ENCODE results near the gene MEIS2.
A peak's percentile ranks its signal among the peaks of the same experiment; 100 is the strongest.

The MEIS2 gene

DNA sequence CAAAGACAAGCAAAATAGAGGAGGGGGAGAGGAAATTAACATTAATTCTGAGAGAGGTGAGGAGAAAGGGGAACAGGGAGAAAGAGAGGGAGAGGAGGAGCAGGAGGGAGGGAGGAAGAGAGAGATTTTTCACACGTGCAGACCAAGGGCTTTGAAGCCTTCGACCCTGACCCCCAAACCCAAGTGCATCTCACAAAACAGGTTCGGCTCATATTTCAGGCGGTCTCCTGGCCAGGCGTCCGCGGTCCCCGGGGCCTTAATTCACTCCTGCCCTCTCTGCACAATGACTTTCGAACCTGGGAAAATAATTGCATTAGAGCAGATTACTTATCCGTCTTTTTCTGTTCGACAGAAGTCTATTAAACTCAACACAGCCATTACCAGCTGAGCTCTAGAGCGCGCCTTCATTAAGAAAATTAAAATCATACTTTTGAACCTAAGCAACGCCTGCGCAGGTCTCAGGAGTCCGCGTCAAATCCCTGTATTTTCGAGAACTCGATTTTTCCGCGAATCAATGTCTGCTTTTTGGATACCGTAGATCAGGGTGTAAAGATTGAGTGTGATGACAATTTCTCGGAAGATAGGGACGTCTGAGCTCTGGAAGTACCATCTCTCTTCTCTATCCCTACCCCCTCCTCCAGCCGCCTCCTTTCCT lies 220.7 kb downstream of the MEIS2 start:
- DNase-seq (ENCODE audit: low read depth): no peak

GRCh38 chr15:36878684-36879262 lies 221.6 kb downstream of the MEIS2 start:
- DNase-seq (ENCODE audit: low read depth): no peak

- DNase-seq (ENCODE audit: low read depth): no peak
These were observed 222.3 kb downstream of the MEIS2 start for GRCh38 chr15:36877796-36878683.

DNA sequence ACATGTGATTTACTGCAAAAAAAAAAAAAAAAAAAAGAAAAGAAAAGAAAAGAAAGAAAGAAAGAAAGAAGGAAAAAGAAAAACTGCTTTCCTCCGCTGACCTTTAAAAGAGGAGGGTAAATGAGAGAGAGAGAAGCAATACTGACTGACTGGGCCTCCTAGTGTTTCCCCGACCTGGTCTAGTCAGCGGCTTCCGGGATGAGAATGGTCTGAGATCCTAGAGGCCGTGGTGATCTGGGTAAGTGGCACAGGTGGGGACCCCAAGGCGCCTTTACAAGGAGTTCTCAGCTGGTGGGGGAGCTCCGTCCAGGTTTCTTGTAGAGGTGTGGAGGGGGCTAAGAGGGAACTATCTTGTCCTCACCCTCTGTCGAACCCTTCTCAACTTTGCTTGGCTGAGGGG lies 223.1 kb downstream of the MEIS2 start:
- DNase-seq (ENCODE audit: low read depth): no peak

DNA sequence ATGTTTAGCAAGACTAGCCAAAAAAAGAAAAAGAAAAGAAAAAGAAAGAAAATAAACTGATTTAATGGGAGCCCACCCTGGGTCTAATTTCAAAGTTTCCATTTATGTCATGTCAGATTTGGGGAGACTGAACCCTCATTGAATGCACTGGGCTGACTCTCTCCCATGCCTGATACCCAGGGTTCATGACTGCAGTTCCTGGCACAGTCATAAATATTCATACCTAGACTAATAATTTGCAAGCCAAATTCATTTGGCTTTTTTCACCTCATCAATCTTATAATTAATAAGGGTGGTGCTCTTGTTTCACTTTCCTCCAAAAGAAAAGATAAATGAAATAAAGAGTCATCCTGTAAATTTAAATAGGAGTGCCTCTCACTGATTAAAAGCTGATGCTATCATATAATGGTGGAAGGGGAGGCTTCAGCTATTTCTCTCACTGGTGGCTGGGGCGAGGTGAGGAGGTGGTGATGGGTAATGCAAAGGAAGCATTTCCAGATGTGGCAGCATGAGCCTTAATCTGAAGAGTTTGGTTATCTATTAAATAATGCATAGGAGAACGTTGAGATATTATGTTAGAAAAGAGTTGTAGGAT lies 224.5 kb downstream of the MEIS2 start:
- no peak for DNase-seq (ENCODE audit: low read depth)

- DNase-seq (ENCODE audit: low read depth): no peak
These were observed 225.4 kb downstream of the MEIS2 start for GRCh38 chr15:36874930-36875329.

DNA sequence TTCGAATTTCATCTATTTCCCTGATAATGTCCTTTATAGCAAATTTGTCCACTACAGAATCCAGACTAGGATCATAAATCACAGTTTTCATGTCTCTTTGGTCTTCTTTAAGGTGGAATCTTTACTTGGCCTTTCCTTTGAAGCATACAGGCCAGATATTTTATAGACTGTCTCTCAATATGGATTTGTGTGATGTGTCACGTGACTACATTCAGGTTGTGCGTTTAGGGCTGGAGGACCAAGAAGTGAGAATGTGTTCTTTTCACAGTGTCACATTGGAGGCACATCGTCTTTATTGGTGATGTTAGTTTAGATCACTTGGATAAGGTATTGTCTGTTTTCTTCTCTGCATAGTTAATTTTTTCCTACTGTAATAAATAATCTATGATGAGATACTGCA lies 232.9 kb downstream of the MEIS2 start:
- DNase-seq (ENCODE audit: low read depth): no peak

- DNase-seq (ENCODE audit: low read depth): no peak
These were observed 233.5 kb downstream of the MEIS2 start for GRCh38 chr15:36866896-36867295.

GRCh38 chr15:36863570-36863969 lies 236.8 kb downstream of the MEIS2 start:
- no peak for DNase-seq (ENCODE audit: low read depth)

DNA sequence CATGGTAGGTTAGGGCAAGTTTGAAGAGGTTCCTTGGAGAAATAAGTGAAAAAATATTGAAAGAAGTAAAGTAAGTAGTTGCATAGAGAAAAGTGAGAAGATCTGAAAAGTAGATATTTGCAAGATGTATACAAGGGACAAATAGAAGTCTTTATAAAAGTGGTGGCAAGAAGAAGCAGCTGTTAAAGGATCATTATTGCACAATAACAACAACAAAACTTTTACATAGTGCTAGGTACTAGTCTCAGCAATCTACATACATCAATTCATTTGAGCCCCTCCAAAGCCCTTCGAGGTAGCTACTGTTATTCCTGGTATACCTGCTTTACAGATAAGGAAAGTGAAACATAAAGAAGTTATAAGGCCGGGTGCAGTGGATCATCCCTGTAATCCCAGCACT lies 239.6 kb downstream of the MEIS2 start:
- no peak for DNase-seq (ENCODE audit: low read depth)

DNA sequence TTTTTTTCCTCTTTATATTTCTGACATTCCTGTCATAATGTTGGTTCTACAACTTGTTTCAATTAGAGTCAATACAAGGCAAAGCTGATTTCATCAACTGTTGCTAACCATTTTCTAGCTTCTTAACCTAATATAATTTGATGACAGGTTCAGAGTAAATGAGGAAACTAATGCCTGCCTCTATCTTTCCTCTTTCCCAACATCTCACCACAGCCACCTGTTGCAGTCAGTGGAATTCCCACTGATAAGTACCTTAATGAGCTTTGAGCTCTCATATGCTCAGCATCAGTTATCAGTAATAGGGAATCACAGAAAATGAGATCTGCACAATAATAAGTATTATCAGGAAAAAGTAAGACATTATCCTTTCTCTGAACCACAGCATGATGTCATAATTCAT lies 241.9 kb downstream of the MEIS2 start:
- no peak for DNase-seq (ENCODE audit: low read depth)

DNA sequence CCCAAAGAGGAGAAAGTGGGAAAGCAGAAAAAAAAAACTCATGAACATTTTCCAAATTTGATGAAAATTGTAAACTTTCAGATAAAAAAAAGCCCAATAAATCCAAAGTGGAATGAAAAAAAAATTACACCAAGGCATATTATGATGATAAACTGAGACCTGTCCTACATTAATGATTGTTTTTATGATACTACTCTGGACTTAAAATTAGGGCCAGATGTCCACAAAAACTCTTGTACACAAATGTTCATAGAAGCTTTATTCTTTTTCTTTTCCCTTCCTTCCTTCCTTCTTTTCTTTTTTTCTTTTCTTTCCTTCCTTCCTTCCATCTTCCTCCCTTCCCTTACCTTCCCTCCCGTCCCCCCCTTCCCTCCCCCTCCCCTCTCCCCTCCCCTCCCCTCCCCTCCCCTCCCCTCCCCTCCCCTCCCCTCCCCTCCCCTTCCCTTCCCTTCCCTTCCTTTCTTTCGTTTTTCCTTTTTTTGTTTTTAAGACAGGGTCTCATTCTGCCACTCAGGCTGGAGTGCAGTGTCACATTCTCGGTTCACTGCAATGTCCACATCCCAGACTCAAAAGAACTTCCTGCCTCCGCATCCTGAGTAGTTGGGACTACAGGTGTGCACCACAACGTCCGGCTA lies 243.9 kb downstream of the MEIS2 start:
- no peak for DNase-seq (ENCODE audit: low read depth)

DNA sequence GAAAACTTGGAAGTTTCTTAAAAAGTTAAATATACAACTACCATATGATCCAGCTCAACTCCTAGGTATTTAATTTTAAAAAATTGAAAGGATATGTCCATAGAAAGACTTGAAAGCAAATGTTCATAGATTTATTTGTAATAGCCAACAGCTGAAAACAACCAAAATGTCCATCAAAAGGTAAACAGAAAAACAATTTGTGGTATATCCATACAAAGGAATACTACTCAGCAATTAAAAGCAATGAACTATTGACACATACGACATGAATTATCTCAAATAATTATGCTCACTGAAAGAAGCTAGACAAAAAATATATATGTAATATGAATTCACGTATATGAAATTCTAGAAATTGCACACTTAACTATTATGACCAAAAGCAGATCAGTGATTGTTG lies 249.5 kb downstream of the MEIS2 start:
- no peak for DNase-seq (ENCODE audit: low read depth)

GRCh38 chr15:36845270-36845669 lies 255.1 kb downstream of the MEIS2 start:
- DNase-seq (ENCODE audit: low read depth): no peak

- DNase-seq (ENCODE audit: low read depth): peak; percentile 18
These were observed 255.8 kb downstream of the MEIS2 start for GRCh38 chr15:36844534-36844998.

- peak; percentile 7 for DNase-seq (ENCODE audit: low read depth)
These were observed 256.5 kb downstream of the MEIS2 start for GRCh38 chr15:36843822-36844221.

GRCh38 chr15:36841193-36841592 lies 259.2 kb downstream of the MEIS2 start:
- no peak for DNase-seq (ENCODE audit: low read depth)
